ENCODE results near the gene SLX4IP.

SLX4IP gene

DNA sequence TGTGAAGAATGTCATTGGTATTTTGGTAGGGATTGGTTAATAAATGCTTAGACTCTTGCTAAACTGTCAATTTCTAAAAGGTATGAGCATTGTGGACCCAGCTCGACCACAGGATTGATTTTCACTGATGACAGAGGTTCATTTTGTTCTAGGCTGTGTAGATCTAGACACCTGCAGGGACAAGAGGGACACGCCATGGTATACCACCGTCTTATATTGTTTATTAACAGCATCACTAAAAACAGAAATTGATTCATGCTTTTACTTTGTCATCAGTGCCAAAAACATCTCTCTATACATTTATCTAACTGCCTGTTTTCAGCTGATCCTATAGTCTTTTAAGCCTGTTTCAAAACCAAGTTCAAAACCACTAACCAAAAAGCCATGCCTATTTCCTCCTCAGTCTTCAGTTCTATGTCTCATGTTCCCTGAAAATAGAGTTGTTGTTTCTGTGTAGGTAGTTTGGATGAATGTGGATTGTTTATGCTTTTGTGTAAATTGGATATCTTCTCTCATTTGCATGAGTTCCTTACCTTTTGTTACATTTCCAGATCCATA lies 128.9 kb downstream of the SLX4IP start:
- TF ChIP-seq, protein P1, sequence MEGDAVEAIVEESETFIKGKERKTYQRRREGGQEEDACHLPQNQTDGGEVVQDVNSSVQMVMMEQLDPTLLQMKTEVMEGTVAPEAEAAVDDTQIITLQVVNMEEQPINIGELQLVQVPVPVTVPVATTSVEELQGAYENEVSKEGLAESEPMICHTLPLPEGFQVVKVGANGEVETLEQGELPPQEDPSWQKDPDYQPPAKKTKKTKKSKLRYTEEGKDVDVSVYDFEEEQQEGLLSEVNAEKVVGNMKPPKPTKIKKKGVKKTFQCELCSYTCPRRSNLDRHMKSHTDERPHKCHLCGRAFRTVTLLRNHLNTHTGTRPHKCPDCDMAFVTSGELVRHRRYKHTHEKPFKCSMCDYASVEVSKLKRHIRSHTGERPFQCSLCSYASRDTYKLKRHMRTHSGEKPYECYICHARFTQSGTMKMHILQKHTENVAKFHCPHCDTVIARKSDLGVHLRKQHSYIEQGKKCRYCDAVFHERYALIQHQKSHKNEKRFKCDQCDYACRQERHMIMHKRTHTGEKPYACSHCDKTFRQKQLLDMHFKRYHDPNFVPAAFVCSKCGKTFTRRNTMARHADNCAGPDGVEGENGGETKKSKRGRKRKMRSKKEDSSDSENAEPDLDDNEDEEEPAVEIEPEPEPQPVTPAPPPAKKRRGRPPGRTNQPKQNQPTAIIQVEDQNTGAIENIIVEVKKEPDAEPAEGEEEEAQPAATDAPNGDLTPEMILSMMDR (IDR thresholded peaks at IDR 0.05; ENCODE audit: borderline replicate concordance, control extremely low read depth, extremely low read depth, insufficient read depth, missing control alignments), result no peak
- no peak for DNase-seq (ENCODE audit: low spot score)
- in situ Hi-C loops (cut with MboI; ENCODE audit: low sequenced_read_pairs, unreplicated experiment), result loop anchor here (25.0 kb wide), 2 partner anchors 698 to 973 kb away; no protein-coding TSS in a partner anchor

DNA sequence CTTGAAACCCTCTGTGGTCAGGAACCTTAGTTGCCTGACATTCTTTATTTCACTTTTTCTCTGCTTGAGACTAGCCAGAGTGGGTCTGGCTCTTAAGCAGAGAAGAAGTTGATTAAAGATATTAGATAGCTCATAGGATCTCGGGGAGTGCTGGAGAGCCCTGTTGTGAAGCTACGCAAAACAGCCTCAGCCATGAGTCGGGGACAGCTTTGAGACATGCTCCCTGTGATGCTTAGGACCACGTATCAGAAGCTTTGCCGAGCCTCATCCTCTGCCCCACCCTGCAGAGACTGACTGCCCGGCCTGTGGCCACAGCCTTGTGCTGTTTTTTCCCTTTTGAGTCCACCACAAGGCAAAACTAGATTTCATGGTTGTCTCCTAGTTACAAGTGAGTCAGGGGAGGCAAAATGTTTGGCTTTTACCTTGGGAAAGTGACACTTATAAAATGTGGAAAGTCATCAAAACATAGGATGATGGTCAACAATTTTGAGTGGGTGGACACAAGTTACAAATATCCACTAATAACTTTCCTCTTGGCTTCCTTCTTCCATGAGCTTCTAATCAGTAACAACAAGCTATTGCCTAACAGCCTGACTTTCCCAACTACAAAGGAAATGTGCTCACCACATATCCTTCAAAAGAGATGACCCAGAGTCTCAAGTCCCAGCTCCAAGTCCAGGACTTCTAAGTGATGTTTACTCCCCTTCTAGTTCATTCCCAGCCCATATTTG lies 130.3 kb downstream of the SLX4IP start:
- TF ChIP-seq, protein P1 (IDR thresholded peaks at IDR 0.05; ENCODE audit: borderline replicate concordance, control extremely low read depth, extremely low read depth, insufficient read depth, missing control alignments), result no peak
- DNase-seq (ENCODE audit: low spot score), result no peak
- in situ Hi-C loops (cut with MboI; ENCODE audit: low sequenced_read_pairs, unreplicated experiment), result loop anchor here (25.0 kb wide), 2 partner anchors 697 to 972 kb away; no protein-coding TSS in a partner anchor

DNA sequence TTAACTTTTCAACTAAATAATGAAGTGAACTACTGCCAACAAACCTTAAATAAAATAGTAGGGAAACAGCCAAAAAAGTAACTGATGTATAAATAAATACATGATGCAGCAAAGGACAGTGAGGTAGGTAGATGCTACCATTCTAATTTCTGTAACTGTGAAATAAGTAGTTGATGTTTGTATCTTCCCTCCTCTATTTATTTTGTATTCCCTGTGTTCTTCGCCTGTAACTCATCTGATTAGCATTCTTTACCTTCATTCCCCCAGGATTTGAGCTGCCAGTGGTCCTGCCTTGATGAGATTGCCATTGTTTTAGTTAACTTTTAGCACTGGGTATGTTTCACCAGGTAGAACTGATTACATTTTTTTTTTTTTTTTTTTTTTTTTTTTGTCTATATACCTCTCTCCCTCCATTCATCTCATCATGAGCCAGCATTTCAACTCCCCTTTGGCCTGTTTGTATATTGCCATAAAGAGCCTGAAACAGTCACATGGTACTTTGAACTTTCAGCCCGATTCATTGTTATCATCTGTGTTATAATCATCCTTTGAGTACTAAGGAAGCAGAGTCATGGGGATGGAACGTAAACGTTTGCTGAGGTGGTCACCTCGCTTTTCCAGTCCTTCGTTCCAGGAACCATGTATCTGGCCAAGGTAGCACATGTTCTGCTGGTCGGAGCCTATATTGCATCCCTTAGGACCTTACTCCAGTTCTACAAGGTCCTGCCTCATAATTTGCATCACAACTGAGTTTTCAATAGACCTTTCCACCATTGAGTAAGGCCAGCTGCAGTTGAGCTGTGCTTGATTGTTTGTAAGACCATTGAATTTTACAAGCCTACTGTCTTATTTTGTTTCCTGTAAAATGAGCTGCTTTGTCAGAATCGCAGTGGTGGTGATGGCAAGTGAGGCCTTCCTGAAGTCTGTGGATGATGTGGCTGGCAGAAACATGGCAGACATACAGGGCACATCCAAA lies 131.1 kb downstream of the SLX4IP start:
- in situ Hi-C loops (cut with MboI; ENCODE audit: low sequenced_read_pairs, unreplicated experiment), result loop anchor here (25.0 kb wide), 2 partner anchors 696 to 971 kb away; no protein-coding TSS in a partner anchor
- no peak for DNase-seq (ENCODE audit: low spot score)
- TF ChIP-seq, protein P1 (IDR thresholded peaks at IDR 0.05; ENCODE audit: borderline replicate concordance, control extremely low read depth, extremely low read depth, insufficient read depth, missing control alignments), result no peak

DNA sequence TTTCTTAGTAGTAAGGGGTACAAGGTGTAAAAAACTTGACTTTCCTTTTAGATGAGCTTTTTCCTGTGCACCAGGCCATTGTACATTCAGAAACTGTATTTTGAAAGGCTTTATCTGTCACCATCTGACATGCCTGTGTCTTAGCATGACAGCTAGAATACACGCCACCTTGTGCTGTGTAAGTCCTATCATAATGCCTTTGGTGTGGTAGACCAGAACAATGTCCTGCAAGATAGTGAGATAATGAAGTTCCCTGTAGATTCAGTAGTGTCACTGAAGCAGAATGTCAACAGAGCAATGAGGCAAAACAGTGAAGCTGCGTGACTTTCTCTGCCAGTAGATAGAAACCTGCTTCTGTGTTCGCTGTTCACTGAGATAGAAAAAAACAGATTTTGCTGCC lies 132.9 kb downstream of the SLX4IP start:
- TF ChIP-seq, protein P1 (IDR thresholded peaks at IDR 0.05; ENCODE audit: borderline replicate concordance, control extremely low read depth, extremely low read depth, insufficient read depth, missing control alignments), result no peak
- in situ Hi-C loops (cut with MboI; ENCODE audit: low sequenced_read_pairs, unreplicated experiment), result loop anchor here (25.0 kb wide), 2 partner anchors 694 to 969 kb away; no protein-coding TSS in a partner anchor
- no peak for DNase-seq (ENCODE audit: low spot score)

DNA sequence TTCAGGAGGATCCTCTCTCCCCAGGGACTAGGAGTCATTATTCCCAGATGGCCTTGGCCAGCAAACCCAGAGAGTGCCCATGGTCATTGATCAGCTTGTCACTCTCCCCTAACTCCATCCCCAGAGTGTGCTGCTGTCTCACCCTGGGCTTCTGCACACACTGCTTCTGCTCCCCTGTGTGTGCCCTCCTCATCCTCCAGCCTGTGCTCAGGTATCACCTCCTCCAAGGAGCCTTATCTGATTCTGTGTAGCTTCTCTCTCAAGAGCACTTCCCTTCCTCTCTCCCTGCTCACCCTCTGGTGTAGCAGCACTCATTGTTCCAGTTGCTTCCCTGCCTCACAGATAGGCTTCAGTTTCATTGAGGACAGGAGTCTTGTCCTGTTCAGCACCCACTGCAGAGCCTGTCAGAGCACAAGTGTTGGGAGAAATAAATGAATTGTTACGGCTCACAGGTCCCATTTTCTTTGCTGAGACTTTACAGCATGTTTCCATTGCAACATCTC lies 136.3 kb downstream of the SLX4IP start:
- in situ Hi-C loops (cut with MboI; ENCODE audit: low sequenced_read_pairs, unreplicated experiment), result loop anchor here (25.0 kb wide), 2 partner anchors 691 to 966 kb away; no protein-coding TSS in a partner anchor
- TF ChIP-seq, protein P1 (IDR thresholded peaks at IDR 0.05; ENCODE audit: borderline replicate concordance, control extremely low read depth, extremely low read depth, insufficient read depth, missing control alignments), result no peak

DNA sequence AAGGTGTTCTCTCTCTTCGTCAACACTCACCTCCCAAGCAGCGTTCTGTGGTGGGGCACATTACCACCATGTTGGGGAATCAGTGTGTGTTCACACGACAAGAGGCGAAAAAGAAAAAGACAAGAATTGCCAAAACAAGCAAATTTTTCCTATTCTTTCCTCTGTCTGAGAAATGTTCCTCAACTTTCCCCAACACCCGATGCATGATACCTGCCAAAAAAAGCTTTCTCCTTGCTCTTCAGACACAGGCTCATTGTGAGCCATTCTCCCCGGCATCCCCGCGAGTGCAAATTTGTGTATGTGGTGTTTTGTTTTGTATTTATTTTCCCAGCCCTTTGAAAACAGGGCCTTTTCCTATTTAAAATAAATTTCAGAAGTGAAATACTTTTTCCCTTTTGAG lies 137.7 kb downstream of the SLX4IP start:
- in situ Hi-C loops (cut with MboI; ENCODE audit: low sequenced_read_pairs, unreplicated experiment), result loop anchor here (25.0 kb wide), 2 partner anchors 689 to 964 kb away; no protein-coding TSS in a partner anchor
- TF ChIP-seq, protein P1 (IDR thresholded peaks at IDR 0.05; ENCODE audit: borderline replicate concordance, control extremely low read depth, extremely low read depth, insufficient read depth, missing control alignments), result no peak
- DNase-seq (ENCODE audit: low spot score), result no peak

More for the DNA sequence above, 136.3 kb downstream of the SLX4IP start:
- DNase-seq (ENCODE audit: low spot score), result no peak
